ENCODE results near the gene IL1RAPL1. TPM values are rescaled to one million over a fixed set of nuclear protein-coding genes. Genes with fewer than 3 reads are reported as not detected.
"Not testable (repeated sequence)": the region's sequence is repeated elsewhere in the genome, so short reads cannot be mapped to it uniquely, and the experiment has no call there.

Gene IL1RAPL1
- total RNA-seq, 1 donor: under 0.01 TPM

GRCh38 chrX:28757290-28757689, 170.0 kb downstream of the IL1RAPL1 start:
- no peak for DNase-seq (ENCODE audit: low read depth in 2 of 3, low spot score in 2 of 3)

- not testable (repeated sequence) for DNase-seq (ENCODE audit: low read depth in 2 of 3, low spot score in 2 of 3)
Observed at GRCh38 chrX:28766561-28766960, 179.3 kb downstream of the IL1RAPL1 start.

GRCh38 chrX:28773807-28774206, 186.6 kb downstream of the IL1RAPL1 start:
- DNase-seq (ENCODE audit: low read depth in 2 of 3, low spot score in 2 of 3): no peak

- DNase-seq (ENCODE audit: low read depth in 2 of 3, low spot score in 2 of 3): no peak
Observed at GRCh38 chrX:28787206-28787605, 200.0 kb downstream of the IL1RAPL1 start.

- not testable (repeated sequence) for DNase-seq (ENCODE audit: low read depth in 2 of 3, low spot score in 2 of 3)
Observed at GRCh38 chrX:28800671-28801070, 213.4 kb downstream of the IL1RAPL1 start.

- no peak for DNase-seq (ENCODE audit: low read depth in 2 of 3, low spot score in 2 of 3)
Observed at GRCh38 chrX:28802625-28803024, 215.4 kb downstream of the IL1RAPL1 start.

GRCh38 chrX:28835991-28836390, 248.7 kb downstream of the IL1RAPL1 start:
- no peak for DNase-seq (ENCODE audit: low read depth in 2 of 3, low spot score in 2 of 3)

- no peak for DNase-seq (ENCODE audit: low read depth in 2 of 3, low spot score in 2 of 3)
Observed at GRCh38 chrX:28843817-28844216, 256.6 kb downstream of the IL1RAPL1 start.

GRCh38 chrX:28847423-28847822, 260.2 kb downstream of the IL1RAPL1 start:
- no peak for DNase-seq (ENCODE audit: low read depth in 2 of 3, low spot score in 2 of 3)

GRCh38 chrX:28848707-28849106, 261.5 kb downstream of the IL1RAPL1 start:
- DNase-seq (ENCODE audit: low read depth in 2 of 3, low spot score in 2 of 3): no peak

- no peak for DNase-seq (ENCODE audit: low read depth in 2 of 3, low spot score in 2 of 3)
Observed at GRCh38 chrX:28850955-28851354, 263.7 kb downstream of the IL1RAPL1 start.

- no peak for DNase-seq (ENCODE audit: low read depth in 2 of 3, low spot score in 2 of 3)
Observed at GRCh38 chrX:28851871-28852270, 264.6 kb downstream of the IL1RAPL1 start.

GRCh38 chrX:28854637-28855036, 267.4 kb downstream of the IL1RAPL1 start:
- no peak for DNase-seq (ENCODE audit: low read depth in 2 of 3, low spot score in 2 of 3)

GRCh38 chrX:28876408-28876807, 289.2 kb downstream of the IL1RAPL1 start:
- no peak for DNase-seq (ENCODE audit: low read depth in 2 of 3, low spot score in 2 of 3)

- DNase-seq (ENCODE audit: low read depth in 2 of 3, low spot score in 2 of 3): no peak
Observed at GRCh38 chrX:28876901-28877300, 289.7 kb downstream of the IL1RAPL1 start.

- DNase-seq (ENCODE audit: low read depth in 2 of 3, low spot score in 2 of 3): no peak
Observed at GRCh38 chrX:28880136-28880535, 292.9 kb downstream of the IL1RAPL1 start.

- no peak for DNase-seq (ENCODE audit: low read depth in 2 of 3, low spot score in 2 of 3)
Observed at GRCh38 chrX:28884823-28885222, 297.6 kb downstream of the IL1RAPL1 start.

- DNase-seq (ENCODE audit: low read depth in 2 of 3, low spot score in 2 of 3): no peak
Observed at GRCh38 chrX:28888416-28888815, 301.2 kb downstream of the IL1RAPL1 start.

- no peak for DNase-seq (ENCODE audit: low read depth in 2 of 3, low spot score in 2 of 3)
Observed at GRCh38 chrX:28889591-28890090, 302.4 kb downstream of the IL1RAPL1 start.

GRCh38 chrX:28901637-28902036, 314.4 kb downstream of the IL1RAPL1 start:
- DNase-seq (ENCODE audit: low read depth in 2 of 3, low spot score in 2 of 3): no peak

- no peak for DNase-seq (ENCODE audit: low read depth in 2 of 3, low spot score in 2 of 3)
Observed at GRCh38 chrX:28910487-28910886, 323.2 kb downstream of the IL1RAPL1 start.

- no peak for DNase-seq (ENCODE audit: low read depth in 2 of 3, low spot score in 2 of 3)
Observed at GRCh38 chrX:28920153-28920943, 333.1 kb downstream of the IL1RAPL1 start.

- DNase-seq (ENCODE audit: low read depth in 2 of 3, low spot score in 2 of 3): no peak
Observed at GRCh38 chrX:28922106-28922505, 334.9 kb downstream of the IL1RAPL1 start.
